BJ (cell line): ENCODE results near the gene PAK4. TPM values are rescaled to one million over a fixed set of nuclear protein-coding genes. Genes with fewer than 3 reads are reported as not detected.
"Not testable (repeated sequence)": the region's sequence is repeated elsewhere in the genome, so short reads cannot be mapped to it uniquely, and the experiment has no call there.

ENCODE experiments used
- CTCF ChIA-PET: fragments of 350-600 bp; formaldehyde crosslinking; extraction: SDS; loops from one replicate; lab custom pipeline; 2021; ENCODE audit warnings: antibody characterized with exemption, inconsistent platforms; lab: Yijun Ruan, JAX
- POLR2A ChIA-PET: fragments of 300-600 bp; sonication (Branson Sonifier 250); formaldehyde crosslinking; extraction: SDS; loops from one replicate; lab custom pipeline; 2021; ENCODE audit warnings: antibody characterized with exemption; lab: Charles Lee
- DNase-seq: peaks from one replicate; pipeline ENCODE4 v3.0.0-alpha.2; 2011; ENCODE audit warnings: low read depth
- H3K27me3 ChIP-seq: 2 replicates; pipeline ENCODE4 v1.6.0; 2011; ENCODE audit warnings: low read length; ENCODE audit not compliant: control insufficient read depth, insufficient read depth
- H3K36me3 ChIP-seq: 2 replicates; pipeline ENCODE4 v1.5.1; 2011; ENCODE audit warnings: low read length; ENCODE audit not compliant: control insufficient read depth, insufficient read depth
- H3K4me3 ChIP-seq: 2 replicates; pipeline ENCODE4 v1.5.1; 2011; ENCODE audit warnings: low read depth, mild to moderate bottlenecking, control low read depth, low read length
- polyA plus RNA-seq: library from polyadenylated mRNA; depleted of rRNA; stranded (reverse); fragments of >200 nt; gene quantifications from 2 replicates; pipeline ENCODE4 v1.2.3, GENCODE V29; 2011
- TF ChIP-seq, protein P1 (sequence below): IDR thresholded peaks from 2 replicates; pipeline ENCODE4 v1.5.1; 2011; ENCODE audit warnings: low read depth, mild to moderate bottlenecking, control low read depth, inconsistent platforms, low read length, moderate library complexity; ENCODE audit not compliant: insufficient read depth

Gene PAK4
- polyA plus RNA-seq, 1 experiment = 19.6 TPM

DNA sequence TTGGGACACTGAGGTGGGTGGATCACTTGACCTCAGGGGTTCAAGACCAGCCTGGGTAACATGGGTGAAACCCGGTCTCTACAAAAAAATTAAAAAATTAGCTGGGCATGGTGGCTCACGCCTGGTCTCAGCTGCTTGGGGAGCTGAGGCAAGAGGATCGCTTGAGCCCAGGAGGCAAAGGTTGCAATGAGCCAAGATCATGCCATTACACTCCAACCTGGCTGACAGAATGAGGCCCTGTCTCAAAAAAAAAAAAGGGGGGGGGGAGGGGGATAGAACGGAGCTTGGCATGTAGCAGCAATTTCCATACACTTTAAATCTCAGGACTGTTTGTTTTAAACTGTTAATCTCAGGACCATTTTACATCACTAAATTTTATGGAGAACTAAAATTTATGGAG is 39.2 kb upstream of the PAK4 start:
- TF ChIP-seq, protein P1, sequence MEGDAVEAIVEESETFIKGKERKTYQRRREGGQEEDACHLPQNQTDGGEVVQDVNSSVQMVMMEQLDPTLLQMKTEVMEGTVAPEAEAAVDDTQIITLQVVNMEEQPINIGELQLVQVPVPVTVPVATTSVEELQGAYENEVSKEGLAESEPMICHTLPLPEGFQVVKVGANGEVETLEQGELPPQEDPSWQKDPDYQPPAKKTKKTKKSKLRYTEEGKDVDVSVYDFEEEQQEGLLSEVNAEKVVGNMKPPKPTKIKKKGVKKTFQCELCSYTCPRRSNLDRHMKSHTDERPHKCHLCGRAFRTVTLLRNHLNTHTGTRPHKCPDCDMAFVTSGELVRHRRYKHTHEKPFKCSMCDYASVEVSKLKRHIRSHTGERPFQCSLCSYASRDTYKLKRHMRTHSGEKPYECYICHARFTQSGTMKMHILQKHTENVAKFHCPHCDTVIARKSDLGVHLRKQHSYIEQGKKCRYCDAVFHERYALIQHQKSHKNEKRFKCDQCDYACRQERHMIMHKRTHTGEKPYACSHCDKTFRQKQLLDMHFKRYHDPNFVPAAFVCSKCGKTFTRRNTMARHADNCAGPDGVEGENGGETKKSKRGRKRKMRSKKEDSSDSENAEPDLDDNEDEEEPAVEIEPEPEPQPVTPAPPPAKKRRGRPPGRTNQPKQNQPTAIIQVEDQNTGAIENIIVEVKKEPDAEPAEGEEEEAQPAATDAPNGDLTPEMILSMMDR = no peak
- peaks cover 21% of the 10 kb centered on the region for H3K27me3 ChIP-seq
- H3K36me3 ChIP-seq = no peaks in the 10 kb centered on the region
- CTCF ChIA-PET = interaction anchor here (1.6 to 2.2 kb wide), 2 partner anchors 24 to 109 kb away, joined by 5 to 10 read pairs; no protein-coding TSS in a partner anchor
- no peak for DNase-seq
- H3K4me3 ChIP-seq = no peak overlapping the region
- POLR2A ChIA-PET = interaction anchor here (0.6 kb wide), 1 partner anchor 106 kb away, joined by 6 read pairs; no protein-coding TSS in a partner anchor

DNA sequence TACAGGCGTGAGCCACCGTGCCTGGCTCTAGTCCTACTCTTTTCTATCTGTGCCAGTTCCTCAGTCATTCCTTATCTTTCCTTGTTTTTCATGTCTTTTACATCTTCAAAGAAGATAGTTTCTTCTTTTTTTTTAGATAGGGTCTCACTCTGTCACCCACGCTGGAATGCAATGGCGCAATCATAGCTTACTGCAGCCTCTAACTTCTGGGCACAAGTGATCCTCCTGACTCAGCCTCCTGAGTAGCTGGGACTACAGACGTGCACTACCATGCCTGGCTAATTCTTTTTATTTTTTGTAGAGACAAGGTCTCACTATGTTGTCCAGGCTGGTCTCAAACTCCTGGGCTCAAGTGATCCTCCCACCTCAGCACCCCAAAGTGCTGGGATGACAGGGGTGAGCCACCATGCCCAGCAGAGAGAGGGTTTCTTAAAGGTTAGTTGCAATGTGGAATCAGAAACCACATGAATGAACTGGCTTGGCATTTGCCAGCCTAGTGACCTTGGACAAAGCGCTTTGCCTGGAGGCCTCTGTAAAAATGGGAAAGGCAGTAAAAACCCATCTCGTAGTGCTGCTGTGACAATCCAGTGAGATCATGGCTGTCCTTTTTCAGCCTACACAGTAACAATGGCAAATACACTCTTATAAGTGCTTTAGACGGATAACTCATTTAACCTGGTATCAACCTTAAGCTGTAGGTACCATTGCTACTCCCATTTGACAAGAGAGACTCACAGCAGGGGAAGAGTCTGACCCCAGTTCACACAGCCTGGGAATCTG is 37.5 kb upstream of the PAK4 start:
- CTCF ChIA-PET = interaction anchor here (1.0 kb wide), 1 partner anchor 9 kb away, joined by 3 read pairs; no protein-coding TSS in a partner anchor
- H3K36me3 ChIP-seq = no peaks in the 10 kb centered on the region
- TF ChIP-seq, protein P1 = no peak
- DNase-seq = no peak
- POLR2A ChIA-PET = no interaction called here
- H3K4me3 ChIP-seq = no peak overlapping the region
- peaks cover 21% of the 10 kb centered on the region for H3K27me3 ChIP-seq

GRCh38 chr19:39090016-39090415 is 35.6 kb upstream of the PAK4 start:
- CTCF ChIA-PET = interaction anchor here (1.2 kb wide), 1 partner anchor 20 kb away, joined by 4 read pairs; no protein-coding TSS in a partner anchor
- H3K27me3 ChIP-seq, DNase-seq, H3K36me3 ChIP-seq, H3K4me3 ChIP-seq, POLR2A ChIA-PET: not testable (repeated sequence)

DNA sequence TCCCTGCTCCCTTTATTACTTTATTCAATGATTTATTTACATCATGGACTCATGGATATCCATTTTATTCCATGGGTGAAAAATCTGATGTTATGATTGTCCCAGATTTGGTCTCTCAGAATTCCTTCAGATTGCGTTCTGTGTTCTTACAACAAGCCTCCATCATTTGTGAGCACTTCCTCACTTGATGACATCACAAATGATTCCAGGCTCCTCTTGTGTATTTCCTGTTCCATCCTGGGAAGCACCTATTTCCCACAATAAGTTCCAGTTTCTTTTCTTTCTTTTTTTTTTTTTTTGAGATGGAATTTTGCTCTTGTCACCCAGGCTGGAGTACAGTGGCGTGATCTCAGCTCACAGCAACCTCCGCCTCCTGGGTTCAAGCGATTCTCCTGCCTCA is 34.7 kb upstream of the PAK4 start:
- TF ChIP-seq, protein P1 = no peak
- Histone ChIP-seq H3K4me3 (no peak overlapping the region), H3K27me3 (peaks cover 2% of the 10 kb centered on the region), H3K36me3 (no peaks in the 10 kb centered on the region)
- DNase-seq = no peak
- POLR2A ChIA-PET = interaction anchor here (0.6 kb wide), 1 partner anchor 11 kb away, joined by 7 read pairs; no protein-coding TSS in a partner anchor
- CTCF ChIA-PET = interaction anchor here (1.2 kb wide), 1 partner anchor 19 kb away, joined by 4 read pairs; no protein-coding TSS in a partner anchor

DNA sequence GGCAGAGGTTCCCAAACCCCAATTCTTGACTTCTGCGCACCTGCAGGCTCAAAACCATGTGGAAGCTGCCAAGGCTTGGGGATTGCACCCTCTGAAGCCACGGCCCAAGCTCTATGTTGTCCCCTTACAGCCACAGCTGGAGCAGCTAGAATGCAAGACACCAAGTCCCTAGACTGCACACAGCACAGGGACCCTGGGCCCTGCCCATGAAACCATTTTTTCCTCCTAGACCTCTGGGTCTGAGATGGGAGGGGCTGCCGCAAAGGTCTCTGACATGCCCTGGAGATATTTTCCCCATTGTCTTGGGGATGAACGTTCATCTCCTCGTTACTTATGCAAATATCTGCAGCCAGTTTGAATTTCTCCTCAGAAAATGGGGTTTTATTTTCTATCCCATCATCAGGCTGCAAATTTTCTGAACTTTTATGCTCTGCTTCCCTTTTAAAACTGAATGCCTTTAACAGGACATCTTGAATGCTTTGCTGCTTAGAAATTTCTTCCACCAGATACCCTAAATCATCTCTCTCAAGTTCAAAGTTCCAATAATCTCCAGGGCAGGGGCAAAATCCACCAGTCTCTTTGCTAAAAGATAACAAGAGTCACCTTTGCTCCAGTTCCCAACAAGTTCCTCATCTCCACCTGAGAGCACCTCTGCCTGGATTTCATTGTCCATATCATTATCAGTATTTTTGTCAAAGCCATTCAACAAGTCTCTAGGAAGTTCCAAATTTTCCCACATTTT is 29.6 kb upstream of the PAK4 start:
- H3K36me3 ChIP-seq, POLR2A ChIA-PET, H3K4me3 ChIP-seq, H3K27me3 ChIP-seq, DNase-seq: not testable (repeated sequence)
- CTCF ChIA-PET = interaction anchor here (1.2 to 2.2 kb wide), 2 partner anchors 14 to 43 kb away, joined by 5 to 7 read pairs; no protein-coding TSS in a partner anchor

DNA sequence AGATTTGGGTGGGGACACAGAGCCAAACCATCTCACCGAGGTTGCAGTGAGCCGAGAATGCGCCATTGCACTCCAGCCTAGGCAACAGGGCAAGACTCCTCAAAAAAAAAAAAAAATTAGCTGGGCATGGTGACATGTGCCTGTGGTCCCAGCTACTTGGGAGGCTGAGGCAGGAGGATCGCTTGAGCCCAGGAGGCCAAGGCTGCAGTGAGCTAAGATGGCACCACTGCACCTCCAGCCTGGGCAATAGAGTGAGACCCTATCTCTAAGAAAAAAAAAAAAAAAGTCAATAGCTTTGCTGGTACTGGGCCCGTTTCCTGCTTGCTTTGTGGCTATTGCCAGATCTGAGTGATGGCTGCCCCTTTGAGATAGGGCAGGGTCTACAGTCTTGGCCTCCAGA is 28.3 kb upstream of the PAK4 start:
- no peak overlapping the region for H3K4me3 ChIP-seq
- ChIA-PET POLR2A (no interaction called here), CTCF (interaction anchor here (0.8 kb wide), 1 partner anchor 12 kb away, joined by 3 read pairs; no protein-coding TSS in a partner anchor)
- no peak for DNase-seq
- no peaks in the 10 kb centered on the region for H3K36me3 ChIP-seq
- TF ChIP-seq, protein P1 = no peak
- H3K27me3 ChIP-seq = peaks cover 9% of the 10 kb centered on the region
